Upper lobe of left lung (tissue), 4 donors: ENCODE results near the gene CASP3.

Experiments
- CTCF ChIP-seq, 6 experiments: fragments of 450-650 bp in 4 of 6; fragments of 200-600 bp in 2 of 6; sonication (generic) in 2 of 6; IDR thresholded peaks; one replicate each; pipeline ENCODE4 v1.5.1; 2016 to 2019; ENCODE audit warnings: antibody characterized with exemption in 6 of 6
- EP300 ChIP-seq, 4 donors: sonication (generic); formaldehyde crosslinking; IDR thresholded peaks; one replicate each; pipeline ENCODE4 v1.5.1; 2017; ENCODE audit warnings: antibody characterized with exemption in 4 of 4, control low read depth in 2 of 4
- POLR2A ChIP-seq, 4 donors: fragments of 450-650 bp; IDR thresholded peaks; one replicate each; pipeline ENCODE4 v1.5.1; 2016 to 2017; ENCODE audit warnings: antibody characterized with exemption in 4 of 4, mild to moderate bottlenecking in 2 of 4

GRCh38 chr4:184599492-184600135, 49.6 kb downstream of the CASP3 start:
- TF ChIP-seq CTCF (IDR thresholded peaks at IDR 0.05) (no peak), EP300 (IDR thresholded peaks at IDR 0.05) (no peak), POLR2A (IDR thresholded peaks at IDR 0.05) (no peak)
